NCI-H526 (cell line): ENCODE data around the gene MT1B.
"Not testable (repeated sequence)": the region's sequence is repeated elsewhere in the genome, so short reads cannot be mapped to it uniquely, and the experiment has no call there.

Source experiments
- DNase-seq, 2 experiments: peaks; one replicate each; lab custom pipeline; 2025; lab: John Stamatoyannopoulos, UW

Gene MT1B

DNA sequence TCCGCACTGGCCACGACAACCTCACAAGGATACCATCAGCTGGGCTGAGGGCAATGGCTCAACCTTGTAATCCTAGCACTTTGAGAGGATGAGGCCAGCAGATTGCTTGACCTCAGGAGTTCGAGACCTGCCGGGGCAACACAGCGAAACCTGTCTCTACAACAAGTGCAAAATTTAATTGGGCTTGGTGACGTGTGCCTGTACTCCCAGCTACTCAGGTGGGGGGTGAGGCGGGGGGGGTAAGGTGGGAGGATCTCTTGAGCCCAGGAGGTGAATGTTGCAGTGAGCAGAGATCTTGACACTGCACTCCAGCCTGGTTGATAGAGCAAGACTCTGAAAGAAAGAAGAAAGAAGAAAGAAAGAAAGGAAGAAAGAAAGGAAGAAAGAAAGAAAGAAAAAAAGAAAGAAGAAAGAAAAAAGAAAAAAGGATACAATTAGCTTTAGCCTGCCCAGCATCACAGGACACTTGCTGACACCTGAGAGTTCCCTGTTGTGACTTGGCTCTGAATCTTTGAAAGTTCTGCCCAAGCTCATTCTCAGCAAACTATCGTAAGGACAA, 31.3 kb upstream of the MT1B start:
- no peak for DNase-seq

DNA sequence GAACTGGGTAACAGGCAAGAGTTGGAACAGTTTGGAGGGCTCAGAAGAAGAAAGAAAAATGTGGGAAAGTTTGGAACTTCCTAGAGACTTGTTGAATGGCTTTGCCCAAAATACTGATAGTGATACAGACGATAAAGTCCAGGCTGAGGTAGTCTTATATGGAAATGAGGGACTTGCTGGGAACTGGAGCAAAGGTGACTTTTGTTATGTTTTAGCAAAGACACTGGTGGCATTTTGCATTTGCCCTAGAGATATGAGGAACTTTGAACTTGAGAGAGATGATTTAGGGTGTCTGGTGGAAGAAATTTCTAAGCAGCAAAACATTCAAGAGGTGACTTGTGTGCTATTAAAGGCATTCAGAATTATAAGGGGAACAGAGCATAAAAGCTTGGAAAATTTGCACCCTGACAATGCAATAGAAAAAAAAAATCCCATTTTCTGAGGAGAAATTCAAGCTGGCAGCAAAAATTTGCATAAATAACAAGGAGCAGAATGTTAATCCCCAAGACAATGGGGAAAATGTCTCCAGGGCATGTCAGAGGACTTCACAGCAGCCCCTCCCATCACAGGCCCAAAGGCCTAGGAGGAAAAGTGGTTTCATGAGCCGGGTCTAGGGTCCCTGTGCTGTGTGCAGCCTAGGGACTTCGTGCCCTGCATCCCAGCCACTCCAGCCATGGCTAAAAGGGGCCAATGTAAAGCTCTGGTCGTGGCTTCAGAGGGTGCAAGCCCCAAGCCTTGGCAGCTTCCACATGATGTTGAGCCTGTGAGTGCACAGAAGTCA, 29.8 kb upstream of the MT1B start:
- DNase-seq: not testable (repeated sequence)

DNA sequence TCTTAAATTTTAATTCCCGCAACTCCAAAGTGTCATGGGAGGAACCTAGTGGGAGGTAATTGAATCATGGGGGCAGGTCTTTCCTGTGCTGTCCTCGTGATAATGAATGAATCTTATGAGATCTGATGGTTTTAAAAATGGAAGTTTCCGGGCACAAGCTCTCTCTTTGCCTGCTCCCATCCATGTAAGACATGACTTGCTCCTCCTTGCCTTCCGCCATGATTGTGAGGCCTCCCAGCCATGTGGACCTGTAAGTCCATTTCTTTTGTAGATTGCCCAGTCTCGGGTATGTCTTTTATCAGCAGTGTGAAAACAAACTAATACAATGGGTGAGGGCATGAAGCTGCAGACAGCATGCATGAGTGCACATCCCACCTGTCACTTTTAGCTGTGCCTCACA, 28.5 kb upstream of the MT1B start:
- not testable (repeated sequence) for DNase-seq

DNA sequence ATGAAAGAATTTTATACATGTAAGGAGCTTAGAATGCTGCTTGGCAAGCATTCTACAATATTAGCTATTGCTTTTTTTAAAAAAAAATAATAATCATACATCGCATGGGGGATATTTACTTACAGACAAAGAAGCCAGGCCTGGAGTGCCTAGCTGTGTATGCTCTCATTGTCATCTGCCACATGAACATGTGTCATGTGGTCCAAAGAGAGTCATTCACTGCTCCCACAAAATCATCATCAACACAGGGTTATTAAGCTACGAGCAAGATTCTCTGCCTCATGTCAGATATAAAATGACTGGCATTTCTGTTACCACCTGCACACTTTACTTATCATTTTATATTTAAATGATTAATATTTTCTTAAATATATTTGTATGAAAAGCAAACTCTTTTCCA, 28.0 kb upstream of the MT1B start:
- no peak for DNase-seq

DNA sequence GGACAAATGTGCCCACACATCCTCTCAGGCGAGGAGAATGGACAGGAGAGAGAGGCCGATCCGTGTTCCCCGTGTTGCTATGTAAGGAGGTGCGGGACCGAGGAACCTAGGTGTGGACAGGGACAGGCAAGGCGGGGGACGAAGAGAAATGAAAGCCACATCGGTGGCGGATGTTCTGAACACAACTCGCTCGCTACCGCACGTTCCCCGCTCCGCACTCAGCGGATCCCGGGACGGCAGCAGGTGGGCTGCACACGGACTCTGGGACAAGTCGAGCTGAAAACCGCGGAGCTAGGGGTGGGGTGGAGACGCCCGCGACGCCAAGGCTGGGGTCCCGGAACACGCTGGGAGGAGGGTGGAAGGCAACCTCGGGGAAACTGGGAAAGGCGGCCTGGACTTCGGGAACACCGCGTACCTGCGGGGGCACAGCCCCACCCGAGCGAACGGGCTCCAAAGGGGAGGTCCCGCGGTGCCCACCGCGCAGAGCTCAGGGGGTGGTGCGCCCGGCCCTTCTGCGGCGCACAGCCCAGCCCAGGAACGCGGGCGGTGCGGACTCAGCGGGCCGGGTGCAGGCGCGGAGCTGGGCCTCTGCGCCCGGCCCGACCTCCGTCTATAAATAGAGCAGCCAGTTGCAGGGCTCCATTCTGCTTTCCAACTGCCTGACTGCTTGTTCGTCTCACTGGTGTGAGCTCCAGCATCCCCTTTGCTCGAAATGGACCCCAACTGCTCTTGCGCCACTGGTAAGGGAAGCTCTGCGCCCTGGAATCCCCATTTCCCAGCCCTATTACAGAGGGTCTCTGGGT, 26.3 kb upstream of the MT1B start, which contains the start of gene MT1E:
Gene MT1E (plus strand): TSS at position 642 of the 803 bp plus-strand sequence. CDS start 71 bp downstream, at position 713.
- DNase-seq: peak; percentile 37 to 81

DNA sequence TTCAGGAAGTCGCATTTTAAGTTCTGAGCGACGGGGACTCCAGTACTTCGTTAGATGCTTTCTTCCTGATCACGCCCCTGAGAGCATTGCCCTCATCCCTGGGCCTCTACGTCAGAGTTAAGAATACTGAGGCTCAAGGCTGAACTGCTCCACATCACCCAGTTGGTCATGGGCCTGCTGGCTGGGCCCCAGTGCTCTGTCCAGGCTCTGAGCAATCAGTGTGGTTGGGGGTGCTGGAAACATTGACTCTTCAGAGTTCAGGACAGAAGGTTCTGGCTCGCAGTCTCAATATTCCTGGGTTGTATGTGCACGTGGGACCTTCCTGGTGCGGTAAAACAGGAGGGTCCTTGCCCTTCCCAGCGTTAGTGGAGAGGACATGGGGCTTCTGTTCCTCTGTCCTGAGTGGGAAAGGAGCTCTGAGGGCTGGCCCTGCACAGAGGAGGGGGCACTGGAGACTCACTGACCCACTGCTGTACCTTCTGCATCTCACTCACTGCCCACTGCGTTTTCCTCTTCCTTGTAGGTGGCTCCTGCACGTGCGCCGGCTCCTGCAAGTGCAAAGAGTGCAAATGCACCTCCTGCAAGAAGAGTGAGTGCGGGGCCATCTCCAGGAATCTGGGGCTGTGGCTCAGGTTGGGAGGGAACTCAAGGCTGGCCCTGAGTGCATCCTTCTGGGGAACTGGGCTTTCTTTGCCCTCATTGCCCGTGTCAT, 25.6 kb upstream of the MT1B start:
- DNase-seq: peak in 1 of 2 experiments; percentile 58

DNA sequence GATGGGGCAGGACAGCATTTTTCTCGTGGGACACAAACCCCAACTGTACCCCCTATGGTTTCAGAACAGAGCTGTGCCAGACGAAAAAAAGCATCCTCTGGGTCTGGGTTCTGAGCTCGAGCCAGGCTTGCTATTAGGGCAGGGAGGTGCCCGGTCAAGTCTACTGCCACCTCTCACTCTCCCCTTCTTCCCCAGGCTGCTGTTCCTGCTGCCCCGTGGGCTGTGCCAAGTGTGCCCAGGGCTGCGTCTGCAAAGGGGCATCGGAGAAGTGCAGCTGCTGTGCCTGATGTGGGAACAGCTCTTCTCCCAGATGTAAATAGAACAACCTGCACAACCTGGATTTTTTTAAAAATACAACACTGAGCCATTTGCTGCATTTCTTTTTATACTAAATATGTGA, 25.0 kb upstream of the MT1B start:
- DNase-seq: no peak

DNA sequence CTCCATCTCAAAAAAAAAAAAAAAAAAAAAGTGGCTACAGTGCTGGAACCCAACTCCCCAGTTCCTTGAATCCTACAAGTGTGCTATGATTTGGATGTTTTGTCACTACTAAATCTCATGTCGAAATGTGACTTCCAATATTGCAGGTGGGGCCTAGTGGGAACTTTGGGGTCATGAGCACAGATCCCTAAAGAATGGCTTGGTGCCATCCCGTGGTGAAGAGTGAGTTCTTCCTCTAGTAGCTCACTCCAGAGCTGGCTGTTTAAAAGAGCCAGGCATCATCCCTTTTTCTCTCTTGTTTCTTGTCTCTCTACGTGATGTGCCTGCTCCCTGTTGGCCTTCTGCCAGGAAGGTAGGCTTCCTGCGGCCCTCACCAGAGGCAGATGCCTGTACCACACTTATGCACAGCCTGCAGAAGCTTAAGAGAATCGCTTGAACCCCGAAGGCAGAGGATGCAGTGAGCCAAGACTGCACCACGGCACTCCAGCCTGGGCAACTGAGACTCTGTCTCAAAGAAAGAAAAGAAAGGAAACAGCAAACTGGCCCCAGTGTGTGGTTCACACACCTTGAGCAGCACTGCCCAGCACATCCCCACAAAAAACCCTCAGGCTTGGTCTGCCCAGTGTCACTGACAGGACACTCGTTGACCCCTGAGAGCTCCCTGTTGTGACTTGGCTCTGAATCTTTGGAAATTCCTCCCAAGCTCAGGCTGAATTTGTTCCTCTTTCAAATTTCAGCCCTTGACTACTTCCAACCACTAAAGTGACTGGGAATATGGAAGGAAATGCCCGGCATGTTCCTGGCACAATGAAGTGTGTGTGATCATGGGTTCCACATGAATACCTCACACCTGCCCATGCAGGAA, 23.0 kb upstream of the MT1B start:
- no peak for DNase-seq

DNA sequence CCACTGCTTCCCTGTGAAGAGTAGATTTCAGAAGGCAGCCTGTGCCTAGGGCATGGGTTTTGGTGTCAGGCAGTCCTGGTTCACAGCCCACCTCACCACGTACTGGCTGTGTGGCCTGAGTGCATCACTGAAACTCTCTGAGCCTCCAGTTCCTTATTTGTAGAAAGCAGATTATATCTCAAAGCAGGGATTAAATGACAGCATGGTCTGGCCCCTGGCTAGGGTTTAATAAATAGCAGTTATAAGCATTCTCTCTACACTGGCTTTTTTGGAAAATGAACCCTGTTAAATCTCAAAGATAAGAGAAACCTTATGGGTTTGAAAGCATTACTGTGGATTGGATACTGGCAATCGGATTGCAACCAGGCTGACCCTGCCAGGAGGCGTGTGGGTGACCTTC, 22.2 kb upstream of the MT1B start:
- DNase-seq: no peak

DNA sequence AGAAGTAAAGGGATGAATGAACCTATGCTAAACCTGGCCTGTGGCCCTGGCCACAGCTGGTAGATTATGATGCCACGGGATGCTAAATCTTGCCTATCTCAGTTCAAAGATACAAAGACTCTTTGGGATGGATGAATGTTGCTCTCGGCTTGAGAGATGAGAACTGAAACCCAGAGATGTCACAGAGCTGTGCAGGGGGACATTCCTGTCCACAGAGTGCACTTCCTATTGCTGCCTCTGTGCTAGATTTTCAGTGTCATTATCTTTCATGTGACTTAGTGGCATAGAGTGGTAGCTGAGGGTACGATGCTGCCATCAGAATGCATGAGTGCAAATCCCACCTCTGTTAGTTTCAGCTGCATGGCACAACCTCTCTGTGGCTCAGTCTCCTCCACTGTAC, 21.6 kb upstream of the MT1B start:
- no peak for DNase-seq

DNA sequence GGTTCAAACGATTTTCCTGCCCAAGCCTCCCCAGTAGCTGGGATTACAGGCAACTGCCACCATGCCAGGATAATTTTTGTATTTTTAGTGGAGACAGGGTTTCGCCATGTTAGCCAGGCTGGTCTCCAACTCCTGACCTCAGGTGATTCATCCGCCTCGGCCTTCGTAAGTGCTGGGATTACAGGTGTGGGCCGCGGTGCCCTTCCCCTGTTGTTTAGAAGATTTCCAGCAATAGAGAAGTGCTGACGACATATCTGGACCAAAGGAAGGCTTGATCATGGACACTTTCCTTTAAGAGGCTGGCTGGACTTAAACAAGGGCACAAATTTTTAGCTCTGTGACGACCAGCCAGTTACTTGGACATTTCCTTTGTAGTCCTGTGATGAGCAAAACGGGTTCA, 20.5 kb upstream of the MT1B start:
- no peak for DNase-seq

DNA sequence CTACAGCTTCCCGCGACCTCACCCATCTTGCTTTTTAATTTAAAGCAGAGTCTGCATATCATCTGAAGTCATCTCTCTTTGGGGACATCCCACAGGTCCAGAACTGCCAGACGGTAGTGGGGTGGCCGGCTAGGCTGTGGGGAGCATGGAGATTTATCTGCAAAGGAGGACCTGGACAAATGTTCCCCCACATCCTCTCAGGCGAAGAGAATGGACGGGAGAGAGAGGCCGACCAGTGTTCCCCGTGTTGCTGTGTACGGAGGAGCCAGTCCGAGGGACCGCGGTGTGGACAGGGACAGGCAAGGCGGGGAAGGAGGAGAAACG, 19.9 kb upstream of the MT1B start:
- no peak for DNase-seq

DNA sequence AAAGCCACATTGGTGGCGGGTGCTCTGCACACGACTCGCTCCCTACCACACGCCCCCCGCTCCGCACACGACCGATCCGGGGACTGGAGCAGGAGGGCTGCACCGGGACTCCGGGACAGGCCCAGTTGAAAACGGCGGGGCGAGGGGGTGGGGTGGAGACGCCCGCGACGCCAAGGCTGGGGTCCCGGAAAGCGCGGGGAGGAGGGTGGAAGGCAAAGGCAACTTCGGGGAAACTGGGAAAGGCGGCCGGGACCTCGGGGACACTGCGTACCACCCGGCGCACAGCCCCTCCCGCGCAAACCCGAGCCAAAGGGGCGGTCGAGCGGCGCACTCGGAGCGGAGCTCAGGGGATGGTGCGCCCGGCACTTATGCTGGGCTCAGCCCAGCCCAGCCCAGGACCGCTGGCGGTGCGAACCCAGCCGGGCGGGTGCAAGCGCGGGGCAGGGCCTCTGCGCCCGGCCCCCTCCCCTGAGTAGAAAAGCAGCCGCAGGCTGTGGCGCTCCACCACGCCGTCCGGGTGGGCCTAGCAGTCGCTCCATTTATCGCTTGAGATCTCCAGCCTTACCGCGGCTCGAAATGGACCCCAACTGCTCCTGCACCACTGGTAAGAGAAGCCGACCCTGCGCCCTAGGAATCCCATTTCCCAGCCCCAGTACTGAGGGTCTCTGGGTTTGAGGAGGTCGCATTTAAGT, 19.4 kb upstream of the MT1B start, which contains the start of gene MT1M:
Gene MT1M (plus strand): TSS at position 504 of the 692 bp plus-strand sequence. CDS start 73 bp downstream, at position 577.
- peak in 1 of 2 experiments; percentile 45 for DNase-seq

DNA sequence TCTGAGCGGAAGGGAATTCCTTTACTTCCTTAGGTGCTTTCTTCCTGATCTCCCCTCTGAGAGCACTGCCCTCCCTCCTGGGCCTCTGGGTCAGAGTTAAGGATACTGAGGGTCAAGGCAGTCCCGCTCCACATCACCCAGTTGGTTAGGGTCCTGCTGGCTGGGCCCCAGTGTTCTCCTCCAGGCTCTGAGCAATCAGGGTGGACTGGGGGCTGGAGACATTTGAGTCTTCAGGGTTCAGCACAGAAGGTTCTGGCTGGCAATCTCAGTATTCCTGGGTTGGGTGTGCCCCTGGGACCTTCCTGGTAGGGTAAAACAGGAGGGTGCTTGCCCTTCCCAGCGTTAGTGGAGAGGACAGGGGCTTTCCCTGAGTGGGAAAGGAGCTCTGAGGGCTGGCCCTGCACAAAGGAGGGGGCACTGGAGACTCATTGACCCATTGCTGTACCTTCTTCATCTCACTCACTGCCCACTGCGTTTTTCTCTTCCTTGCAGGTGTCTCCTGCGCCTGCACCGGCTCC, 18.8 kb upstream of the MT1B start:
- no peak for DNase-seq

DNA sequence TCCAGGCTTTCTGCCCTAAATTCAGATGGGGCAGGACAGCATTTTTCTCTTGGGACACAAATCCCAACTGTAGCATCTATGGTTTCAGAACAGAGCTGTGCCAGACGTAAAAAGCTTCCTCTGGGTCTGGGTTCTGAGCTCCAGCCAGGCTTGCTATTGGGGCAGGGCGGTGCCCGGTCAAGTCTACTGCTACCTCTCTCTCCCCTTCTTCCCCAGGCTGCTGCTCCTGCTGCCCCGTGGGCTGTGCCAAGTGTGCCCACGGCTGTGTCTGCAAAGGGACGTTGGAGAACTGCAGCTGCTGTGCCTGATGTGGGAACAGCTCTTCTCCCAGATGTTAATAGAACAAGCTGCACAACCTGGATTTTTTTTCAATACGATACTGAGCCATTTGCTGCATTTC, 18.2 kb upstream of the MT1B start:
- DNase-seq: no peak

DNA sequence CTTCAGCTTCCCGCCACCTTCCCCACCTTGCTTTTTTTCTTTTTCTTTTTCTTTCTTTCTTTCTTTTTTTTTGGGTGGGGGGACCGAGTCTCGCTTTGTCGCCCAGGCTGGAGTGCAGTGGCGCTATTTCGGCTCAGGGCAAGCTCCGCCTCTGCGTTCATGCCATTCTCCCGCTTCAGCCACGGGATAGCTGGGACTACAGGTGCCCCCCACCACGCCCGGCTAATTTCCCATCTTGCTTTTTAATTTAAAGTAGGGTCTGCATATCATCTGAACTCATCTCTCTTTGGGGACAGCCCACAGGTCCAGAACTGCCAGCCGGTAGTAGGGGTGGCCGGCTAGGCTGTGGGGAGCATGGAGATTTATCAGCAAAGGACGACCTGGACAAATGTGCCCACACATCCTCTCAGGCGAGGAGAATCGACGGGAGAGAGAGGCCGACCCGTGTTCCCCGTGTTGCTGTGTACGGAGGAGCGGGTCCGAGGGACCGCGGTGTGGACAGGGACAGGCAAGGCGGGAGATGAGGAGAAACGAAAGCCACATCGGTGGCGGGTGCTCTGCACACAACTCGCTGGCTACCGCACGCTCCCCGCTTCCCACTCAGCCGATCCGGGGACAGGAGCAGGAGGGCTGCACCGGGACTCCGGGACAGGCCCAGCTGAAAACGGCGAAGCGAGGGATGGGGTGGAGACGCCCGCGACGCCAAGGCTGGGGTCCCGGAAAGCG, 16.8 kb upstream of the MT1B start:
- no peak for DNase-seq

DNA sequence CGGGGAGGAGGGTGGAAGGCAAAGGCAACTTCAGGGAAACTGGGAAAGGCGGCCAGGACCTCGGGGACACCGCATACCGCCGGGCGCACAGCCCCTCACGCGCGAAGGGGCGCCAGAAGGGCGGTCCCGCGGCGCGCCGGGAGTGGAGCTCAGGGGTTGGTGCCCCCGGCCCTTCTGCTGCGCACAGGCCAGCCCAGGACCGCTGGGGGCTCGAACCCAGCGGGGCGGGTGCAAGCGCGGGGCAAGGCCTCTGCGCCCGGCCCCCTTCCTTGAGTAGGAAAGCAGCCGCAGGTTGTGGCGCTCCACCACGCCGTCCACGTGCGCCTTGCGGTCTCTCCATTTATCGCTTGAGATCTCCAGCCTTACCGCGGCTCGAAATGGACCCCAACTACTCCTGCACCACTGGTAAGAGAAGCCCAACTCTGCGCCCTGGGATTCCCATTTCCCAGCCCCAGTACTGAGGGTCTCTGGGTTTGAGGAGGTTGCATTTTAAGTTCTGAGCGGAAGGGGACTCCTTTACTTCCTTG, 16.2 kb upstream of the MT1B start:
- no peak for DNase-seq

DNA sequence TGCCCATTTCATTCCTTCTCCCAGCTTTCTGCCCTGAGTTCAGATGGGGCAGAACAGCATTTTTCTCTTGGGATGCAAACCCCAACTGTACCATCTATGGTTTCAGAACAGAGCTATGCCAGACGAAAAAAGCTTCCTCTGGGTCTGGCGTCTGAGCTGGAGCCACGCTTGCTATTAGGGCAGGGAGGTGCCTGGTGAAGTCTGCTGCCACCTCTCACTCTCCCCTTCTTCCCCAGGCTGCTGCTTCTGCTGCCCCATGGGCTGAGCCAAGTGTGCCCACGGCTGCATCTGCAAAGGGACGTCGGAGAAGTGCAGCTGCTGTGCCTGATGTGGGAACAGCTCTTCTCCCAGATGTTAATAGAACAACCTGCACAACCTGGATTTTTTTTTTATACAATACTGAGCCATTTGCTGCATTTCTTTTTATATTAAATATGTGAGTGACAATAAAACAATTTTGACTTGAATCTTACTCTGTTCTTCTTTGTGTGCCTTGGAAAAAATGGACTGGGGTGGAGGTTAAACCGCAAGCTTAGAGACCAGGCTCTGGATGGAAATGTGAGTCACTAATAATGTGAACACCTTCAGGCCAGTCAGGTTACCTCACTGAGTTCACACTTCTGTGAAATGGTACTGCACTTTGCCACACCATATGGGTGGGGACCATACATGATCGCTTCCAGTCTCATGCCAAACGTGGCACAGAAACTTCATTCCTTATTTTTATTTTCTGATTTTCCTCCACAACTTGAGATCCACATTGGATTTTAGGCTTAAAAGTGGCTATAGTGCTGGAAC, 14.9 kb upstream of the MT1B start:
- no peak for DNase-seq
